ENCODE measurements around the gene ANO1.

GRCh38 chr11:70076461-70076931 is 1.6 kb upstream of the ANO1 start:
- TF ChIP-seq YY1 (IDR thresholded peaks at IDR 0.05; ENCODE audit: low read depth) (no peak), EP300 (IDR thresholded peaks at IDR 0.05; ENCODE audit: borderline replicate concordance) (no peak), USF1 (IDR thresholded peaks at IDR 0.05) (no peak), CREB1 (IDR thresholded peaks at IDR 0.05; ENCODE audit: low read depth) (no peak), REST (IDR thresholded peaks at IDR 0.05; ENCODE audit: low read depth) (0 out of 2 replicates have a peak, but pooled peaks have one; percentile 32), TEAD4 (IDR thresholded peaks at IDR 0.05) (no peak), RAD21 (IDR thresholded peaks at IDR 0.05; ENCODE audit: low read depth) (no peak), TCF12 (IDR thresholded peaks at IDR 0.05; ENCODE audit: low read depth) (no peak), NFIC (IDR thresholded peaks at IDR 0.05) (no peak), CEBPB (IDR thresholded peaks at IDR 0.05) (no peak), ZBTB7A (IDR thresholded peaks at IDR 0.05; ENCODE audit: low read depth) (no peak), MAX (IDR thresholded peaks at IDR 0.05) (no peak), TAF1 (IDR thresholded peaks at IDR 0.05; ENCODE audit: low read depth) (no peak)

Data from Ishikawa (cell line).